Measurements from ENCODE around the gene DPYSL4.

Gene DPYSL4

DNA sequence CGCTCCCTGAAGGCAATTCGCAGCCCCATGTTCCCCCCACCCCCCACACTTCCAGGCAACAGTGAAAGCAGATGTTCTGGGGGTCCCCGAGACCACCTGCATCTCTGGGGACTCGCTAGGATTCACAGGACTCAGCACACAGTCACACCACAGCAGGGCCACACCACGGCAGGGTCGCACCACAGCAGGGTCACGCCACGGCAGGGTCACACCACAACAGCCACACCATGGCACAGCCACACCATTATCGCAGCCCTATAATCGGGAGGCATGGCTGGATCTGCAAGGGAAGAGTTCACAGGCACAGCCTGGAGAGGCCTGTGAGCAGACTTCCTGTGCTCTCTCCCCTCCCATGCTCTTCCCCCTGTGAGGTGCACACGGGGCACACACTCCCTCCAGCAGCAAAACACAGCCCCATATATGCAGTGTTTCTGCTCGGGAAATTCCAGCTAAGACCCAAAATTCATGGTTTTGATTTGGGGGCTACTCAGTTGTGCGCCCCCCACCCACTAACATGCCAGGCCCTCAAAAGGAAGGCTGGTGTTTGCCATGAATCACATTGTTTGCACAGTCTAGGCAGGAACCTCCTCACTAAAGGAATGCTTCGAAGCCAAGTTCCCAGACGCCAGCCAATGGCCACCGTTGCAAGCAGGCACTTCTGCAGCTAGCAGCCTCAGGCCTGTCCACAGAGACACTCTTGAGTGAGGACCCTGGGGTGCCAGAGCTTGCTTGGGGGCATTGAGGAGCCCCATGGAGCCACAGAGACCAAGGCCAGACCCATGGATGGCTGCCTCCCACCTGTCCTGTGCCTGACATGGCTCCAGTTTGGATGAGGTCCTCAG, 7.0 kb upstream of the DPYSL4 start:
- no peak for DNase-seq

DNA sequence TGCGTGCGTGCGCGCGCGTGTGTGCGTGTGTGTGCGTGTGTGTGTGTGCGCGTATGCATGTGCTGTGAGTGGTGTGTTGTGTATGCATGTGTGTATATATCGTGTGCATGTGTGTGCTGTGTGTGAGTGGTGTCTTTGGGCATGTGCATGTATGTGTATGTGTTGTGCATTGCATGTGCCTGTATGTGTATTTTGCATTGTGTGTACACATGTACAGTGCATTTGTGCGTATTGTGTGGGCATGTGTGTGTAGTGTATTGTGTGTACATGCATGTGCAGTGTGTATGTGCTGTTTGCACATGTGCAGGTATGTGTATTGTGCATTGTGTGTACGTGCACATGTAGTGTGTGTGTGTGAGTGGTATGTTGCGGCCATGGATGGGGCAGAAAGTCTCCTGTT, 6.0 kb upstream of the DPYSL4 start:
- no peak for DNase-seq

DNA sequence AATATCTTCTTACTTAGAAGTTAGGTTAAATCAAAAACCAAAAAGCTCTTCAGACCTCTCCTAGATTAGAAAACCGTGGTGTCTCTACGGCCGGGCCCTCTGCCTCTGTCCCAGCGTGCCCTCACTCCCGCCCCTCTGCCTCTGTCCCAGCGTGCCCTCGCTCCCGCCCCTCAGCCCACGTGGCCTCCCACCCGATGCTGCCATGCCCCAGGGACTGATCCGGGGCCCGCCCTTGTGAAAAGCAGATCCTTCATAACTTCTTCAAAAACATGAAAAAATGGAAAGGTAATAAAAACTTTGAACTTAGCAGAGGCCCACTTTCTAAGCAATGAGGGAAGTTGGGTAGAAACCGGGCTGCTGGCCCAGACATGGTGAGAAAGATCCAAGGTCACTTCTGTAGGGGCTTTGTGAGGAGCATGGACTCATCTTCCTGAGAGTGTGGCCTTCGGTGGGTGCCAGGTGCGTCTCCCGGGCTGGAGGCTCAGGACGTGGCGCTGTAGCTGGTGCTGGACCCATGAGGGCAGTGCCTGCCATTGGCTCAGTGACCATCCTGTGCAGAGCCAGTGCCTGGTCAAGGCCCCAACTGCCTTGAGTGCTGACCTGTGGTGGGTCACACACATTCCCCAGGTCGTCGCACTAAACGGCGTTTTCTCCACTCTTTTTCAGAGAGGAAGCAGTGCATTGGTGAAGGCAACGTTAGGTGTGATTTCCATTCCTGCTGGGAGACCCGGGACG, 4.9 kb upstream of the DPYSL4 start:
- DNase-seq, result no peak

DNA sequence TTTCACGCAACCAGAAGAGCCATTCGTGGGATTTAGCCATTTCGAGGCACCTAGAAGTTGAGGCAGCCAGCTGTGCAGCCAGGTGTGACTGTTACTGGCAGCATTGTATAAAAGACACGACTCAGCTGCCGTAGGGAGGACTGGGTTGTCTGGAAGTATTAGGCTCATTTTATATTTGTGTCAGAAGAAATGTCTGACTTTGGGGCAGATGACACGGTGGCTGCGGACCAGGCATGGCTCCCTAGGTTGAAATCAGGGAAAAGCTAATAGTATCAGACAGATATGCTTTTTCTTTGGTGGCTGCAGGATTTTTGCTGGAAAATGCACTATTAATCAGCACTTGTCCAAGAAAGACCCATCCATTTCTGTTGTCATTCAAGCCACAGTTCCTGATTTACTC, 4.2 kb upstream of the DPYSL4 start:
- DNase-seq, result no peak

DNA sequence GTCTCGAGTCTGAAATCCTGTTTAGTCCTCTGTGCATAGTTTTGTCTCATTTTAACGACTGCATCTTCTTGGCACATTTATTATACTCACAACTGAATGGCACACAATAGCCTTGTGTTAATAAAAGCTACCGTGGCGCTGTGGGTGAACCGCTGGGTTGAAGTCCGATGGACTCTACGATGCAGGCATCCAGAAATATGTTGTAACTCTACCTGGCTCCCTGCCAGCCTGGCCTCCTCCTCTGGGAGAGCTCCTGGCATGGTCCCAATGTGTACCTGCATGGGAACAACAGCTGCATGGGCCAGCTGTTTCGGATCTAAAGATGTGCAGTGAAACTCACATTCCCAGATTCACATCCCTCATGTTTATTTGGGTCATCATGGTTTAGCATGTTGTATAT, 3.7 kb upstream of the DPYSL4 start:
- no peak for DNase-seq

DNA sequence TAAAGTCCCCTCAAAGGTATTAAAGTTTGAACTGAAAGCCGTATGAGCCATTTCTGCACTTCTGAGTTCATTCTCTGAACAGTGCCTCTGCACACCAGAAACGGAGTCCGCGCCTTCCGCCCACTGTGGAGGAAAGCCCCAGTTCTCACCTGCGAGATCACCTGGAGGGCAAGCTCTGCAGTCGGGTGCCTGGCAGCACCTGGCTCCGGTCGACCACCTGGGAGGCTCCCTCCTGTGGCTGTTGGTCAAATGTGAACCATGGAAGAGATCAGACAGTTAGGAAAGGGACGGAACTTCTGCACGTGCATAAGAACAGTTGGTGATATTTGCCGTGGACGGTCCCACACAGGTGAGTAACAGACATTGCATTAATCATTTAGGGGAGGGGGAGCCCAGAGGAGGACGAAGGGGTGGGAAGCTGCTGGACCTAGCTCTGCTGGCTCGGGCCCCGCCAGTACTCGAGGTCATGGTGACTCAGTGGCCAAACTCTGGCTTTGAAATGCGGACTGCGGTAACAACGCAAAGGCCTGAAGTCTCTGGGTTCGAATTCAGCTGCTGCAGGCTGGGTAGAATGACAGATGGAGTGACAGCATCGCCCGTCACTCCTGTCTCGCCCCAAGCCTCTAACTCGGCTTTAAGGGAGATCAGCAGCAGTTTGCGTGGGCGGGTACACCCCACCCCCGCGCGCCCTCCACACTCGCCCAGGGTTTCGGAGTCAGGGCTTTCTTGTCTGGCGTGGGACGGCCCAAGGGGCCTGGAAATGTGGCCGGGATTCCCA, 1.7 kb upstream of the DPYSL4 start:
- DNase-seq, result no peak

DNA sequence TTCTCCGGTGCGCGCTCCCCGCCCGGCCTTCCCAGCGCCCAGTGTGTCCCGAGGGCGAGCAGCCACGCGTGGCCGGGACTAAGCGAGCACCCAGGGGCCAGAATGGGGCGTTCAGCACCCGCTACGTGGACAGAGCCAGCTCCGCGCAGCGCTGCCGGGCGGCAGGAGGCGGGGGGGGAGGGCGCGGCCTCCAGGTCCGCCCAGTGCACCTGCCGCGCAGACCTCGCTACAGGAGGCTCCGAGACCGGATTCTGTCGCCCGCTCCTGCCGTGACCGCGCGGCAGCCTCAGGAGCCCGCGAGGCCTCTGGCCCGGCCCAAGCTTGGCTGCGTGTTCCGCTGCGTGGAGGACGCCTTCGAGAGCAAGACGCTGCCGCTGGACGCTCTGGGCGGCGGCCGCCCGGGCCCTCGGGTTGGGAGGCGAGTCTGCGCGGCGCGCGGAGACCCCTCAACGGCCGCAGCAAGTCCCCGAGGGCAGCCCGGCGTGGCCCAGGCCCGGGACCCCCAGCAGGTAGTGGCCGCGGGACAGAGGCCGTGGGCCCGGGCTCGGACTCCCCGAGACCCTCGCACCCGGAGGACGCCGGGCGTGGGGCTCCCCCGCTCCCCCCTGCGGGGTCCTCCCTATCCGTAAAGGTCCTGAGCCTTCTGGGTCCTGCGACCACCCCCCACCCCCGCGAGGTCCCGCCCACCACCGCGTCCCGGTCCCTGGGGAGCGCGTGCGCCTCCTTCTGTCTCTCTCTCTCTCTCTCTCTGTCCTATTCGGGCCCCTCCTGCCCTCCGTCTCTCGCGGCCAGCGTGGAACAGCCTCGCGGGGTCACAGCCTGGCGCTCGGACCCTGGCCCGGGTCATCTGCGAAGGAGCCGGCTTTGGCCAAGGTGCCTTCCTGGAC, 904 bp upstream of the DPYSL4 start:
- no peak for DNase-seq

DNA sequence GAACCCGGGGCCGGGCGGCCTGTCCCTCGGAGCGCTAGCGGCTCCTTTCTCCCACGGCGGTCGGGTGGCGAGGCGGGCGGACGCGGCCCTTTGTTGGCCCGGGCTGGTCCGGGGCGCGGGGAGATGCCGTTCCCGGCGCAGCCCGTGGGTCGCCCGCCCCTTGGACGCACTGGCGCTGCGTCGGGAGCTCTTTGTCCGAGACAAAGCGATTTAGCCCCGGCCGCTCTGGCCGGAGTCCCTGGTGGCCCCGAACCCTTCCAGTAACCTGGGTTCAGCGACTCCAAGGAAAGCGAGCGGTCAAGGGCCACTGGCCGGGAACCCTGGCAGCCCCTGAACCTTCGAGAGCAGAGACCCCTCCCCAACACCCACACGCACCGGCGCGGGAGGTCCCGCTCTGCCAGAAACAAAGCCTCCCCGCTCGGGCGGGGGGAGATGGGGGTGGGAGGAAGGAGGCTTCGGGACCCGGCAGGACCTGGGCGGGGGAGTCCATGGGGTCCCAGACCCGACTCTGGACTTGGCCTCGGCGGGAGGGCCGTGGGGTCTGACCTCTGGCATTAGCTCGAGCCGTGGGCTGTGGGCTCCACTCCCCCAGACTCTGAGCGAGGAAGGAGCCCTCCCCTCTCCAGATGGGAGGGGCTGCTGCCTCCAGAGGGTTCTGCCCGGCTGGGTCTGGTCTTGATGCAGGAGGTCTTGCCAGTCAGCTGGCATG, 836 bp downstream of the DPYSL4 start:
- no peak for DNase-seq

DNA sequence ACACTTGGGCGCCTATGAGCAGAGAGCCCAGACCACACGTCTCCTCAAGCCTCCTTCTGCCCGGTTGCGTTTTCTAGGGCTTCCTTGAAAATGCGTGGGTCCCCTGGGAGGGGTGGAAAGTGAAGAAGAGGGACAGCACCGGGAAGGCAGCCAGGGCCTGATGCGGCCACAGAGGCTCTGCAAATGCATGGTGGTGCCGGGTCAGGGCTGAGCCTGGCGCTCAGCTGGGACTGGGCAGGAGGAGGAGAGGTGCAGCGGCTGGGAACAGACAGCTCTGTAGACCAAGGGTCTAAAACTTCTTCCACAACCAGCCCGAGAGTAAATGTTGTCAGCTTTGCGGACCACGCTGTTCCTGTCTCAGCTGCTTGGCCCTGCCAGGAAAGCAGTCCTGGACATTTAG, 1.6 kb downstream of the DPYSL4 start:
- DNase-seq, result no peak

DNA sequence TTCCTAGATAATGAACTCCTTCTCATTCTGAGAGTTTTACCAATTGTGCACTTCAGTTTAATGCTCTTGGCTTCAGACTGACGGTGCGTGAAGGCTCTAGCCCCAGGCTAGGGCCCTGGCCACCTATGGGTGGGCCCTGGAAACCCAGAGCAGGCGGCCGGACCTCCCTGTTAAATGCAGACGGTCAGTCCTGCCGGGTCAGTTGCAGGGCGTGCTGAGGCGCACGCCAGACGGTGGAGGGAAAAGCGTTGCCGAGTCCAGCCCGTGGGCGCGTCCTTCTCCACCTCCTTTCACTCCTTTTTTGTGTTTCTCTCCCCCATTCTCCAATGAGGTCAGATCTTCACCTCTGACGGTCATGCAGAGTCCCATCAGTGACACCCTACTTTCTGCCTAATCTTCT, 2.3 kb downstream of the DPYSL4 start:
- DNase-seq, result no peak

DNA sequence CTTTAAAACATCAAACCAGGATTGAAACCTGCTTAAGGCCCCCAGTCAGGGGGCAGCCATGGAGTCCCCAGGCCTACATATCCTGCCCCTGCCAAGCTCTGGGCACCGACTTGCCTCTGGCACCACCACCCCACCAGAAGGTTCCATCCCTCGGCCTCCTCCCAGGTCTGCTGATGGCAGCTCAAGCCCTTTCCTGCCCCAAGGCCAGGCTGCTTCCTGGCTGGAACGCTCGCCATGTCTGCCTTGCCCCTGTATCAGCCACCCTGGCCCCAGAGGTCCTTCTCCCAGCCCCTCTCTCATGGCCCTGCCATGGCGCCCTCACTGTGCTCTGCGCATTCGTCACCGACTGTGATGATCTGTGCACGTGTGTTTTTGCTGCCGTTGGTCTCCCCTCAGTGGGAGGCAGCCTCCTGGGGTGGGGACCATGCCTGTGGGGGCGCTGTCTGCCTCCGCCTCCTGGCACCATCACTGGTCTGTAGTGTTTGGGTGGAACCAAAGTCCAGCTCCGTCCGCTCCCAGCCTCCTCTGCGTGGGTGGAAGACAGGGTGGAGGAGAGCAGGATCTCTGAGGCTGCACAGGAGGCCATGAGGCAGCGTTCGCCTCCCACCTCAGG, 3.2 kb downstream of the DPYSL4 start:
- no peak for DNase-seq

DNA sequence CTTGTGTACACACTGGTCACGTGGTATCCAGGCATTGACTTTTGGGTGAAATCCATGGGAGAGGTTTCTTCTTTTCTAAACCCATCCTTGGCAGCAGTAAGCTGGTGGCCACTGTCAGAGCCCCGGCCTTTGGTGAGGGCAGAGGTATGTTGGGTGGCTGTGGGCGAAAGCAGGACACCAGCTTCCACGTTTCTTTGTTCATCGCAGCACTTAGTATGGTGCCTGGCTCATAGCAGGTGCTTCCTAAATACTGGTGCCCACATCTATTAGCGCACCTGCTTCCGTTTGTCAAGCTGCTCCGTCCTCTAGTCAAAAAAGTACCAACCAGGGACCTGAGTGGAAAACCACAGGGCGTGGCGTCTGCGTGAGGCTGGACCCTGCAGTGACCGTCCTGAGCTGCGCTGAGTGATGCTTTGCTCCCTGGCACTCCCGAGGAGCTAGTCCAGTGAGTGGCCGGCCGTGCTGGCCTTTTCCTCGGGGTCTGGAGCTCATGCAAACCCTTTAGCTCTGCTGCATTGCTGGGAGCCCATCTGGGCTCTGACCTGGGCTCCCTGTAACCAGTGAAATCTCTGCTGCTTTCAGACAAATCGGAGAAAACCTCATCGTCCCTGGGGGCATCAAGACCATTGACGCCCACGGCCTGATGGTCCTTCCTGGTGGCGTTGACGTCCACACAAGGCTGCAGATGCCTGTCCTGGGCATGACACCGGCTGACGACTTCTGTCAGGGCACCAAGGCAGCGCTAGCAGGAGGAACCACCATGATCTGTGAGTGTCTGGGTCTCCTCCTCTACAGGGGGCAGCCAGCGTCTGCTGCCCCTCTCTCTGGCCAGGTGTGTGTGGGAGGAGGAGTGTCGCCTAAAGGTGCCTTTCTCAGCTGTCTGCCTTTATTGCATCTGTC, 5.6 kb downstream of the DPYSL4 start:
- no peak for DNase-seq

DNA sequence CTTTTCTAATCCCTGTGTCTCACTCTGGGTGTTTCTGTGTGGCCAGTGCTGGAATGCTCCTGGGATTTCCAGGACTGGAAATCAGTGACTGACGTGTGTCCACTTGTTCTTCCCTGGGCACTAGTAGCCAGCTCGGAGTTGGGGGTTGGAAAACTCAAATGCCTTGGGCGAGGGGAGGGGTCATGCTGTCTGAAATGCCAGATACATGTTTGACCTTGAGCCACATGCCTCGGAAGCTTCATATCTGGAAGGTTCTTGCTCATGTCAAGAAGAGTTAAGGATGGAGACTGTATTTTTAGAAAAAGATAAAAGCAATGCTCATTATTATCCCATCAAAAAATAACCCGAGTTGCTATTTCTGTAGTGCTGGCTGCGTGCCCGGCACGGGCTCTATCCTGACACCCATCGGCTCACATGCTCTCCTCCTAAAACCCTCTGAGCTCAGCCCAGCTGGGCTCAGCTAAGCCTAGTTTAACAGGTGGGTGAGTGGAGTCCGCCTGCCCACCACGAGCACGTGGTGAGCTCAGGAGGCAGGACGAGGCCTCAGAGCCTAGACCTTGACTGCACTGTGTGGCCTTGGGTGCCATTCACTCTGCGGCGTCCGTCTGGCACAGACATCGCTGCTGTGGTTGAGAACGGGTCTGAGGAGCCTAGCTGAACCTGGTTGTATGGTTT, 6.4 kb downstream of the DPYSL4 start:
- DNase-seq, result no peak

DNA sequence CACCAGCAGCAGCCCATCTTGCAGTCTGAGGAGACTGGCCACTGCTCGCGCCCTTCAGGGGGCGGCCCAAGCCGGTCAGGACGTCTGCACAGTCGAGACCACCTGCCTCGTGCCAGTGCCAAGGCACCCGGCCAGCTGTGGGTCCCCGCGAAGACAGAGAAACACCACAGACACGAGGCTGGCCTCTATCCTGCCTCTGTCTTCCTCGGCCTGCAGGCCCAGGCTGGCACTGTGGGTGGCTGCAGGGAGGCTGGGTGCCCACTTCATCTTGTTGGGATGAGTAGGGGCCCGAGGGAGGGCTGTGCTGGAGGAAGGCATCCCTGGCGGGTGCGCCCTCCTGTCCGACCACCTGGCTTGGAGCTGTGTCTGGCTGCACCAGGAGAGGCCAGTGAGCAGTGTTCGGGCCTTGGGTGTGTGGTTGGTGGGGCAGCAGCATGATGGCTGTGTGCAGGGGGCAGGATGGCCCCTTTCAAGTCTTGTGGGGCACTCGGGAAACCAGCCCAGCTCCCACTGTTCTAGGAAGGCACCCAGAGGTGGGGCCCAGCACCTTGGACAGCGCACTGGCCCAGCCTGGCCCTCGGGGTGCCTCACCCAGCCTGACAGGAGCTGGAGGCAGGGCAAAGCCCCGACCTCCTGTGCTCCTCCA, 7.3 kb downstream of the DPYSL4 start:
- no peak for DNase-seq

DNA sequence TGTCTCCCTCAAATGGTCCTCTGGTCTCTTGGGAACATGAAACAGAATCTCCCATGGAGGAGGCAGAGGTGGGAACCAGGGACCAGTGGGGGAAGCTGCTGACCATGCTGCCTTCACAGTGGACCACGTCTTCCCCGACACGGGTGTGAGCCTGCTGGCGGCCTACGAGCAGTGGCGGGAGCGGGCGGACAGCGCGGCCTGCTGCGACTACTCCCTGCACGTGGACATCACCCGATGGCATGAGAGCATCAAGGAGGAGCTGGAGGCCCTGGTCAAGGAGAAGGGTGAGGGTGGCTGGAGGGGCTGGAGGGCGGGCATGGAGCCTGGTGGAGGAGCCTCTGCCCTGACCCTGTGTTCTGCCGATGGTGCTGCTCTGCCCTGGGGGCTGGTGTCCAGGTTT, 8.0 kb downstream of the DPYSL4 start:
- DNase-seq, result no peak

DNA sequence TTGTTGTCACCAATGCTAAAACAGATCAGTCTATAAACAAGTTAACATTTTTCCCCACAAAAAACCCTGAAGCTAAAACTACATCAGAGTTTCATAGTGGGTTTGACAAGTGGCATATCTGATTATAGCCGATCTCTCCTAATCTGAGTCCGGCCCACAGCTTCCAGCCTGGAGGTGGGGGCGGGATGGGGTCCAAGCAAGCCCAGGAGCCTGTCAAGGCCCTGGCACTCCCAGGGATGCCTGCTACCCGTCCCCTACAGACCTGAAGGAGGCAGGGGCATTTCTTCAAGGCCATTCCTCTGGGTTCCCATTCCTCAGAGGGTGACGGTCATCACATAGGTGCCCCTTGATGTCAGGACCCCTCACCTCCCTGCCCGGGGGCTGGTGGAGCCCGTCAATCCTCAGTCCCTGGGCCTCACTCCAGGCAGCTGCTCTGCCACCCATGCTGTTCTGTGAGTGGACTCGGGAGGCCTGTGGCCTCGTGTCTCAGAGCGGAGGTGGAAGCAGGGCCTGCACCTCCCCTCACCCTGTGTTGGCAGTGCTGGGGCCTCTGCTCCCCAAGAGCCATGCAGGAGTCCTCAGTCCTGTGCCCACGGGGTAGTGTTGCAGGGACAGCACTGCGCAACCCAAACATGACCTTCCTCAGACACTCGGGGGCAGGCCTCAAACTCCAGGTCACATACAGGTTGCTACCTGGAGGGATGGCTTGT, 8.8 kb downstream of the DPYSL4 start:
- DNase-seq, result no peak

DNA sequence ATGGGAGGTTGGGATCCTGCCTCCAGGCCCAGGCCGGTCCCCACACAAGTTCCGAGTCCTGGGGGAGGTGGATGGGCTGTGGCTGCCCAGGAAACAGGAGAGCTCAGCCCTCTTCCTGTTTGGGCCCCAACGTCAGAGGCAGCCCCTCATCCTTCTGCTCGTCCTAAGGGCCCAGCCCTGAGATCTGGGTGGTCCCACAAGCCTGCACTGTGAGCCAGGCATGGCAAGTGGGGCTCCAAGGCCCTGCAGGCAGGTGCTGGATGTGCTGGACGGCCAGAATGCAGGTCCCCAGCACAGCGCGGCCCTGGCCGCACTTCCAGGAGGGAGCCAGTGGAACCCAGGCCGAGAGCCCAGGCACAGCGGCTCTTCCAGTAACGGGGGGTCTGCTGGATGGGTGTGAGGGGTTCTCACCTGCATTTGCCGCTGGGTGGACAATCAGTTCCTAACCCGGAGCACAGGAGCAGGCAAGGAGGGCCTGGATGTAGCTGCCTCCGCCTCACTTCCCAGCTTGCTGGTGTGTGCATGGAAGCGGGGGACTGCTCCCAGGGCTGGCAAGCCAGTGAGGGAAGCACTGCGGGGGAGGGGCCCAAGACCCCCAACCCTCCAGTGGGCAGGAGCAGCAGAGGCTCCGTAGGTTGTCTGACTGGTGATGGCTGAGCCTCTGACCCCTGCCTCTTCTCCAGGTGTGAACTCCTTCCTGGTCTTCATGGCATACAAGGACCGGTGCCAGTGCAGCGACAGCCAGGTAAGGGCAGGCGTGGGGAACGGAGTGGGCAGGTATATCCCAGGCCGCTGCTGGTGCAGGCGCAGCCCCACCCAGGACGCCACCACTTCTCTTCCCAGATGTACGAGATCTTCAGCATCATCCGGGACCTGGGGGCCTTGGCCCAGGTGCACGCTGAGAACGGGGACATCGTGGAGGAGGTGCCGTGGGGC, 9.7 kb downstream of the DPYSL4 start:
- no peak for DNase-seq
